Neuronal stem cell (in vitro differentiated cells): ENCODE measurements around the gene KIF16B.

Experiments used
- DNase-seq: peaks from one replicate; pipeline ENCODE4 v3.0.0-alpha.2; 2013; ENCODE audit warnings: low spot score
- H2AFZ ChIP-seq: one replicate; pipeline ENCODE4 v1.6.1; 2013; ENCODE audit warnings: mild to moderate bottlenecking, low read length, inconsistent platforms
- H2AK5ac ChIP-seq: 2 replicates; pipeline ENCODE4 v1.6.1; 2013; ENCODE audit warnings: low read depth, mild to moderate bottlenecking, inconsistent platforms, low read length, moderate library complexity, mixed read lengths
- H2BK120ac ChIP-seq: 2 replicates; pipeline ENCODE4 v1.6.1; 2013; ENCODE audit warnings: low read depth, mild to moderate bottlenecking, inconsistent platforms, low read length, moderate library complexity, mixed read lengths
- H2BK12ac ChIP-seq: one replicate; pipeline ENCODE4 v1.6.1; 2013; ENCODE audit warnings: low read length, inconsistent platforms
- H2BK15ac ChIP-seq: 2 replicates; pipeline ENCODE4 v1.6.1; 2013; ENCODE audit warnings: mild to moderate bottlenecking, low read length, inconsistent platforms, mixed read lengths
- H2BK5ac ChIP-seq: one replicate; pipeline ENCODE4 v1.6.1; 2013; ENCODE audit warnings: inconsistent platforms, mild to moderate bottlenecking, low read length, moderate library complexity
- H3K14ac ChIP-seq: one replicate; pipeline ENCODE4 v1.6.1; 2013; ENCODE audit warnings: low read length, inconsistent platforms
- H3K18ac ChIP-seq: 2 replicates; pipeline ENCODE4 v1.6.1; 2013; ENCODE audit warnings: low read length, inconsistent platforms
- H3K23ac ChIP-seq: 2 replicates; pipeline ENCODE4 v1.6.1; 2013; ENCODE audit warnings: low read depth, mild to moderate bottlenecking, mixed read lengths, low read length, inconsistent platforms; ENCODE audit not compliant: poor library complexity
- H3K27ac ChIP-seq: replicated peaks from 3 replicates; pipeline ENCODE4 v1.5.1; 2013; ENCODE audit warnings: low read length, inconsistent platforms
- H3K27me3 ChIP-seq, 3 experiments: 2 replicates each; pipeline ENCODE4 v1.6.1; 2013; ENCODE audit warnings: low read length in 3 of 3, mild to moderate bottlenecking in 2 of 3, inconsistent platforms in 1 of 3, low read depth in 1 of 3, mixed read lengths in 1 of 3, moderate library complexity in 1 of 3; ENCODE audit not compliant: control insufficient read depth in 3 of 3, insufficient read depth in 3 of 3
- H3K36me3 ChIP-seq, 2 donors: replicated peaks in 1 of 2; 2 replicates each; pipeline ENCODE4 v1.6.1; 2013; ENCODE audit warnings: low read length in 2 of 2; ENCODE audit not compliant: control insufficient read depth in 2 of 2, insufficient read depth in 2 of 2
- H3K4ac ChIP-seq: 2 replicates; pipeline ENCODE4 v1.6.1; 2013; ENCODE audit warnings: inconsistent platforms, mild to moderate bottlenecking, low read length, moderate library complexity
- H3K4me1 ChIP-seq, 2 donors: 1 replicate in 1 of 2; 2 replicates in 1 of 2; pipeline ENCODE4 v1.6.1; 2013; ENCODE audit warnings: low read length in 2 of 2, low read depth in 1 of 2; ENCODE audit not compliant: control insufficient read depth in 2 of 2, insufficient read depth in 1 of 2
- H3K4me2 ChIP-seq: one replicate; pipeline ENCODE4 v1.6.1; 2013; ENCODE audit warnings: mild to moderate bottlenecking, low read length, inconsistent platforms; ENCODE audit not compliant: insufficient read depth, poor library complexity, severe bottlenecking
- H3K4me3 ChIP-seq, 2 donors: 2 replicates each; pipeline ENCODE4 v1.5.1; 2013; ENCODE audit warnings: low read length in 2 of 2, mild to moderate bottlenecking in 2 of 2, inconsistent platforms in 1 of 2, moderate library complexity in 1 of 2
- H3K79me1 ChIP-seq: one replicate; pipeline ENCODE4 v1.6.1; 2013; ENCODE audit warnings: low read depth, mild to moderate bottlenecking, inconsistent platforms, low read length, moderate library complexity
- H3K9ac ChIP-seq: one replicate; pipeline ENCODE4 v1.6.1; 2013; ENCODE audit warnings: mild to moderate bottlenecking, low read depth, low read length, inconsistent platforms; ENCODE audit not compliant: poor library complexity
- H3K9me3 ChIP-seq, 2 donors: replicated peaks in 1 of 2; 2 replicates each; pipeline versions ENCODE3 to v1.6.1; 2013; ENCODE audit warnings: low read length in 2 of 2, mild to moderate bottlenecking in 2 of 2, inconsistent platforms in 1 of 2, low read depth in 1 of 2, mixed read lengths in 1 of 2, moderate library complexity in 1 of 2; ENCODE audit not compliant: control insufficient read depth in 2 of 2, insufficient read depth in 1 of 2
- H4K8ac ChIP-seq: one replicate; pipeline ENCODE4 v1.6.1; 2013; ENCODE audit warnings: low read depth, mild to moderate bottlenecking, inconsistent platforms, low read length, moderate library complexity
- H4K91ac ChIP-seq: one replicate; pipeline ENCODE4 v1.6.1; 2013; ENCODE audit warnings: low read length, low read depth, mild to moderate bottlenecking, inconsistent platforms; ENCODE audit not compliant: poor library complexity
- WGBS, 2 donors: extraction: QIAGEN DNeasy Blood & Tissue Kit; methylation state at CpG; one replicate each; pipeline ENCODE4 v1.1.7; 2013; ENCODE audit warnings: missing lambda C conversion rate in 2 of 2, mixed read lengths in 1 of 2; ENCODE audit not compliant: insufficient read length in 2 of 2, insufficient replicate concordance in 1 of 2; ENCODE audit errors: extremely low coverage in 2 of 2; 5-methylcytosine and 5-hydroxymethylcytosine counted together

The KIF16B gene

DNA sequence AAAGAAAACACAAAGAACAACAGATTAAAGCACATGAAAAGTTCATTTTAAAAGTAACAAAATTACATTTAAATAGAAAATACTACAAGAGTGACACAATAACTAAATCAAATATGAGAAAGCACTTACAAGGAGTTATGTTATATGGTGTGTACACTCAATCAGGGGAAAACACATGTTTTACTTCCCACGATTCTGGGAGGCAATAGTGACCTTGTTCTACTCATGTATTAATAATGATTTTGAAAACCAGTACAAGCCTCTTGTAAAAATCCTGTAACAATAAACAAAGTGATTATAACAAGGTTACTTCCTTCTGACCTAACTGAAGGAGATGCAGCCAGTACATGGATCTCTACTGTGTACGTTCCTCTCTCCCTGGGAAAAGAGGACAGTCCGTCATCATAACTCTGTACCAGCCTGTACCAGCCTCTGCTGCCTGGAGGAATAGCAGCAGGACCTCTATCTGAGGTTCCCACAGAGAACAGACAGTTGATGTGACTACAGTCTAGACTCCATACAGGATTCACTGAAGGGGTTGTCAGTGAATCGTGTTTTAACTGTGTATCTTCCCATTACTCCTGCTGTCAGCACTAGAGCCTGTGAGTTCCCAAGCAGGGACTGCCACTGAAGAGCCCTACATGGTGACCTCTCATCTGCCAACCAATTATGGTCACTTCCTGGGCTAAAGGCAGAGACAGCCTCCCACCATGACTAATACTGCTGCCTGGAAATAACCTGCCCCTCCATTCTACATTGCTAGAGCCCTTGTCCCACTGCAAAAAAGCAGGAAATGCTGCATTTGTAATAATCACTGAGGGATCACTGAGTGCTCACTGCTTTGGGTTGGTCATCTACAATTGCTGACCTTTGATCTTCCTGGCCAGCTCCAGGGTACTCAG, 149.7 kb downstream of the KIF16B start:
- Histone ChIP-seq H4K8ac (no peak overlapping the region), H3K36me3 (no peaks in the 10 kb centered on the region), H3K4me3 (no peak overlapping the region), H3K23ac (no peak overlapping the region), H3K27me3 (no peaks in the 10 kb centered on the region), H3K4me1 (no peaks in the 10 kb centered on the region), H3K14ac (no peak overlapping the region), H3K9me3 (peaks cover 0 to 4% of the 10 kb centered on the region in 2 donors), H3K9ac (no peak overlapping the region), H2AK5ac (no peak overlapping the region), H4K91ac (no peak overlapping the region), H2BK5ac (no peak overlapping the region), H3K27ac (no peak overlapping the region), H3K4me2 (no peak overlapping the region), H3K79me1 (no peaks in the 10 kb centered on the region), H2BK120ac (no peak overlapping the region), H2BK15ac (no peak overlapping the region), H3K4ac (no peak overlapping the region), H2BK12ac (no peak overlapping the region), H2AFZ (no peak overlapping the region), H3K18ac (no peak overlapping the region)
- DNase-seq, result no peak
- WGBS, 2 donors, result no CpG with 5 or more reads among the region's 4 CpGs

DNA sequence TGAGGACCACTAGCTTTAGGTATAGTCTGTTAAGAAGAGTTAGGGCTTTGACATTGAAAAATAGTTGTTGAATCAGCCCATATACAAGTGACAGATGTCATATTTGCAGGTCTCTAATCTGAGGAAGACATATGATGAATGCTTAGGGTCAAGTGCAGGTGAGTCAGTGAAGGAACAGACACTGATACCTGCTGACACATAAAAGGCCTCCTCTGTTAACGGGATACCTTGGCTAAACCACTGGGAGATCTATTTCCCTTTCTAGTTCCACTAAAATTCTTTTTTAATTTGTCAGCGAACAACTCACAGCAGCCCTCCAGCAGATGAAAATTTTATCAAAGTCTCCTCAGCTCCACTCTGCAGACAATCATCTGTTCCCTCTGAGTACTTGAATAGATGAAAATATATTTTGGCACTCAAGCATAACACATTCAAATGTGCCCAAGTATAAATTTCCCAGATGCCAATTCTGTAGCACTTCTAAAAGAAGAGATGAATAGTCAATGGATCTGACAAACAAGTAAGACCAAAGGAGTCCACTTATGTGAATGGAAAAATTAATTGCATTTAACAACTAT, 154.0 kb downstream of the KIF16B start:
- Histone ChIP-seq H2BK12ac (no peak overlapping the region), H3K27ac (no peak overlapping the region), H3K27me3 (no peaks in the 10 kb centered on the region), H2BK15ac (no peak overlapping the region), H3K79me1 (no peaks in the 10 kb centered on the region), H2BK5ac (no peak overlapping the region), H3K4me1 (no peaks in the 10 kb centered on the region), H3K23ac (no peak overlapping the region), H3K9me3 (peaks cover 0 to 4% of the 10 kb centered on the region in 2 donors), H3K36me3 (no peaks in the 10 kb centered on the region), H4K8ac (no peak overlapping the region), H3K4ac (no peak overlapping the region), H4K91ac (no peak overlapping the region), H3K14ac (no peak overlapping the region), H2AK5ac (no peak overlapping the region), H2BK120ac (no peak overlapping the region), H3K4me2 (no peak overlapping the region), H2AFZ (no peak overlapping the region), H3K18ac (no peak overlapping the region), H3K9ac (no peak overlapping the region), H3K4me3 (no peak overlapping the region)
- DNase-seq, result no peak
- no CpG with 5 or more reads among the region's 2 CpGs for WGBS, 2 donors

DNA sequence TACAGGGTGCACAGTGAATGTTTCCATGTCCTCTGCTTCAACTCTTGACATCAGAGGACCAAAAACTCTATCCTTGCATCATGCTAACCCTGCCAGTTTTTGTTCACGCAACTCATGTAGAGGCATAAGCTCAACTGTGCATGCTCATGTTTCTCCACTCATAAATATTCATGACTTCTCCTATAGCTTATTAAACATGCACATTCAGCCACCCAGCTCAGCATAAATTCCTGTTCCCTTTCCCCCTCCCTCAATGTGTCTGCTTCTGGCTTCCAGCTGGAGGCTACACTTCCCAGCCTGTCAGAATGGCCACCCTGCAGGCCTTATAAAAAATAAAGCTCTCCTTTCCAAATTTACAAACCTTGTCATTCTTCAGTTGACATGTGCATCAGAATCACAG, 154.6 kb downstream of the KIF16B start:
- no peak overlapping the region for H3K18ac ChIP-seq
- no peak overlapping the region for H4K91ac ChIP-seq
- no peak overlapping the region for H2AFZ ChIP-seq
- no peak overlapping the region for H3K14ac ChIP-seq
- no peak overlapping the region for H3K4me3 ChIP-seq
- no peak overlapping the region for H4K8ac ChIP-seq
- no CpG with 5 or more reads among the region's 1 CpG for WGBS, 2 donors
- H3K27me3 ChIP-seq, result no peaks in the 10 kb centered on the region
- H3K79me1 ChIP-seq, result no peaks in the 10 kb centered on the region
- no peak overlapping the region for H3K27ac ChIP-seq
- H3K4me2 ChIP-seq, result no peak overlapping the region
- H3K9me3 ChIP-seq, result peaks cover 0 to 1% of the 10 kb centered on the region in 2 donors
- no peak overlapping the region for H3K9ac ChIP-seq
- H2BK120ac ChIP-seq, result no peak overlapping the region
- no peaks in the 10 kb centered on the region for H3K36me3 ChIP-seq
- no peak overlapping the region for H2BK12ac ChIP-seq
- H2AK5ac ChIP-seq, result no peak overlapping the region
- H3K4ac ChIP-seq, result no peak overlapping the region
- H2BK15ac ChIP-seq, result no peak overlapping the region
- DNase-seq, result no peak
- no peak overlapping the region for H3K23ac ChIP-seq
- no peaks in the 10 kb centered on the region for H3K4me1 ChIP-seq
- no peak overlapping the region for H2BK5ac ChIP-seq

DNA sequence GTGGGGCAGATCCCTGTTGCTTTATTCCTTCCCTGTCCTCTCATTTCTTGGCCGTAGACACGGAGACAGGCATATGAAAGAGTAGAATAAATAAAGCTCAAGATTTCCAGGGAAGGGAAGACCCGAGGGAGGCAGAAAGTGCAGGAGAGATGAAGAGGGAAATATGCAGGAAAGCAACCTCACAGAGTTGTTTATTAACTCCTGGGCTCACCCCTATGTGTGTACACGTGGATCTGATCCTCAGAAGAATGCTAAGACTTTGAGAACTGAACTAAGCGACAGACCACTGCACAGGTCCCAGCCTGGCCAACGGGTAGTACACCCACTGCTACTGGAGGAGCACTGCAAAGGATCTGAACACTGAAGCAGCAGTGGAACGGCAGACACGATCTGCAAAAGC, 156.2 kb downstream of the KIF16B start:
- Histone ChIP-seq H3K9ac (no peak overlapping the region), H2BK5ac (no peak overlapping the region), H3K4me1 (no peaks in the 10 kb centered on the region), H3K14ac (no peak overlapping the region), H3K9me3 (no peaks in the 10 kb centered on the region), H2AFZ (no peak overlapping the region), H3K23ac (no peak overlapping the region), H2BK120ac (no peak overlapping the region), H4K91ac (no peak overlapping the region), H3K27me3 (no peaks in the 10 kb centered on the region), H3K4me2 (no peak overlapping the region), H3K18ac (no peak overlapping the region), H3K27ac (no peak overlapping the region), H3K36me3 (no peaks in the 10 kb centered on the region), H3K79me1 (no peaks in the 10 kb centered on the region), H2AK5ac (no peak overlapping the region), H4K8ac (no peak overlapping the region), H2BK15ac (no peak overlapping the region), H2BK12ac (no peak overlapping the region), H3K4me3 (no peak overlapping the region), H3K4ac (no peak overlapping the region)
- no peak for DNase-seq
- WGBS, 2 donors, result no CpG with 5 or more reads among the region's 8 CpGs
